ENCODE data around the gene DTNB. TPM values are rescaled to one million over a fixed set of nuclear protein-coding genes. Genes with fewer than 3 reads are reported as not detected.
A peak's percentile ranks its signal among the peaks of the same experiment; 100 is the strongest.

The DTNB gene
- total and polyA plus RNA-seq, 2 of the 4 experiments (the other 2 are of a cell fraction) = 3.8 to 5.3 TPM

- WGBS, 2 experiments (ENCODE audit: extremely low coverage in 2 of 2, insufficient read length in 1 of 2) = no CpG with 5 or more reads among the region's 9 CpGs
- no peak overlapping the region for H2BK5ac ChIP-seq (ENCODE audit: low read depth, low read length, poor library complexity, severe bottlenecking)
- no peak overlapping the region for H2AFZ ChIP-seq (replicated peaks; ENCODE audit: low read length, poor library complexity)
- in situ Hi-C loops (cut with MboI; ENCODE audit: low sequenced_read_pairs) = no loop called here
- no peak overlapping the region for H2BK120ac ChIP-seq (ENCODE audit: low read depth, low read length)
- no peaks in the 10 kb centered on the region for H3K4me1 ChIP-seq (ENCODE audit: control insufficient read depth, insufficient read depth, low read length)
- CTCF ChIA-PET = interaction anchor here (0.5 to 5.6 kb wide), 19 partner anchors 9 to 387 kb away, joined by 3 to 76 read pairs (median 4); partner anchors contain the start of gene DTNB
- H3K27ac ChIP-seq (ENCODE audit: insufficient read depth, low read length) = no peak overlapping the region
- no peak overlapping the region for H3K9ac ChIP-seq (ENCODE audit: low read depth, low read length)
- no peak overlapping the region for H2AK9ac ChIP-seq (replicated peaks; ENCODE audit: low read depth, low read length, poor library complexity)
- dilution Hi-C loops (cut with HindIII; ENCODE audit: low sequenced_read_pairs, unreplicated experiment) = no loop called here
- ATAC-seq (ENCODE audit: low read depth) (peak; percentile 98), DNase-seq (peak; percentile 74)
- H4K91ac ChIP-seq (ENCODE audit: insufficient read depth, low read depth, low read length) = no peak overlapping the region
- H3K18ac ChIP-seq (ENCODE audit: low read depth, low read length) = no peak overlapping the region
- no peaks in the 10 kb centered on the region for H4K20me1 ChIP-seq (ENCODE audit: insufficient read depth, low read length)
- no peak overlapping the region for H3K14ac ChIP-seq (replicated peaks; ENCODE audit: low read depth, low read length)
- intact Hi-C loops (cut with micrococcal nuclease) = loop anchor here (1.0 to 10.0 kb wide), 6 partner anchors 57 to 360 kb away; partner anchors contain the start of gene DNMT3A
- no peaks in the 10 kb centered on the region for H3K36me3 ChIP-seq (ENCODE audit: control insufficient read depth, insufficient read depth, low read length)
- POLR2A ChIA-PET (ENCODE audit: unreplicated experiment) = no interaction called here
- H2BK20ac ChIP-seq (ENCODE audit: low read depth, low read length) = no peak overlapping the region
- H3K4me2 ChIP-seq (ENCODE audit: low read depth, low read length) = peak overlapping the region; percentile 14; the same call in 1 of the 2 replicates
- no TSS peak for BruUV-seq (replicated peaks)
- H2AK5ac ChIP-seq (ENCODE audit: low read depth, low read length) = no peak overlapping the region
- no peak overlapping the region for H4K8ac ChIP-seq (ENCODE audit: low read depth in 2 of 2, low read length in 2 of 2)
- no peaks in the 10 kb centered on the region for H3K9me1 ChIP-seq (ENCODE audit: insufficient read depth, low read length)
- no peak overlapping the region for H3K4me3 ChIP-seq (ENCODE audit: insufficient read depth, low read depth, low read length)
- no peak overlapping the region for H3K23ac ChIP-seq (ENCODE audit: low read depth, low read length)
- no peak overlapping the region for H4K5ac ChIP-seq (ENCODE audit: low read depth, low read length)
- H3K9me3 ChIP-seq (ENCODE audit: control insufficient read depth, insufficient read depth, low read length) = no peaks in the 10 kb centered on the region
- H2BK15ac ChIP-seq (ENCODE audit: low read depth, low read length) = no peak overlapping the region
- H3K27me3 ChIP-seq (ENCODE audit: control insufficient read depth, insufficient read depth, low read length) = no peaks in the 10 kb centered on the region; the same call in 1 of the 2 replicates
- no peak overlapping the region for H3K4ac ChIP-seq (ENCODE audit: low read depth, low read length)
- H3K56ac ChIP-seq (ENCODE audit: extremely low read depth, insufficient read depth, low read length) = no peak overlapping the region
- no peaks in the 10 kb centered on the region for H3K79me1 ChIP-seq (ENCODE audit: low read depth in 1 of 2, low read length in 2 of 2)
- TF ChIP-seq MXI1 (IDR thresholded peaks at IDR 0.05; ENCODE audit: borderline replicate concordance, low read depth, low read length) (no peak), BHLHE40 (IDR thresholded peaks at IDR 0.05; ENCODE audit: low read depth, low read length) (no peak), CTCF (conservative IDR thresholded peaks at IDR 0.05; ENCODE audit: low read depth, low read length) (peak; percentile 86), POLR2A (IDR thresholded peaks at IDR 0.05; ENCODE audit: low read depth, low read length) (0 out of 2 replicates have a peak, but pooled peaks have one; percentile 24), FOS (IDR thresholded peaks at IDR 0.05; ENCODE audit: low read depth, low read length) (no peak), USF2 (IDR thresholded peaks at IDR 0.05; ENCODE audit: low read depth, low read length) (no peak), RFX5 (IDR thresholded peaks at IDR 0.05; ENCODE audit: low read depth, low read length) (no peak), RCOR1 (IDR thresholded peaks at IDR 0.05; ENCODE audit: insufficient replicate concordance, low read length) (no peak), NFE2L2 (IDR thresholded peaks at IDR 0.05; ENCODE audit: low read depth, low read length) (peak; percentile 71; the same call in 1 of the 2 replicates), ELK1 (IDR thresholded peaks at IDR 0.05; ENCODE audit: borderline replicate concordance, low read depth, low read length) (no peak), MAFK (IDR thresholded peaks at IDR 0.05; ENCODE audit: low read depth, low read length) (no peak), CHD1 (IDR thresholded peaks at IDR 0.05; ENCODE audit: low read depth, low read length) (no peak), RAD21 (IDR thresholded peaks at IDR 0.05; ENCODE audit: low read length) (peak; percentile 90), CEBPB (IDR thresholded peaks at IDR 0.05; ENCODE audit: low read depth, low read length) (no peak), SMC3 (IDR thresholded peaks at IDR 0.05; ENCODE audit: low read depth, low read length) (peak; percentile 79)
Observed at GRCh38 chr2:25664183-25664964, 9.0 kb downstream of the DTNB start.
